SJSA1 (cell line): ENCODE measurements around the gene AZIN2. TPM values are rescaled to one million over a fixed set of nuclear protein-coding genes. Genes with fewer than 3 reads are reported as not detected.
"Not testable (repeated sequence)": the region's sequence is repeated elsewhere in the genome, so short reads cannot be mapped to it uniquely, and the experiment has no call there.

Experiments
- DNase-seq, 2 experiments: peaks; one replicate each; pipeline ENCODE4 v3.0.0-alpha.2; 2015 to 2020; ENCODE audit warnings: low spot score in 2 of 2, low read depth in 1 of 2
- H3K27ac ChIP-seq: fragments of 250-450 bp; sonication (Bioruptor Pico); 2 replicates; pipeline ENCODE4 v1.5.1; 2020; ENCODE audit warnings: mild to moderate bottlenecking, moderate library complexity
- H3K27me3 ChIP-seq: fragments of 250-450 bp; sonication (Bioruptor Pico); replicated peaks from 2 replicates; pipeline ENCODE4 v1.5.1; 2020; ENCODE audit warnings: mild to moderate bottlenecking, moderate library complexity
- H3K36me3 ChIP-seq: fragments of 250-450 bp; sonication (Bioruptor Pico); 2 replicates; pipeline ENCODE4 v1.5.1; 2020; ENCODE audit warnings: mild to moderate bottlenecking
- H3K4me1 ChIP-seq: fragments of 250-450 bp; sonication (Bioruptor Pico); replicated peaks from 2 replicates; pipeline ENCODE4 v1.6.1; 2021; ENCODE audit warnings: mild to moderate bottlenecking
- H3K4me3 ChIP-seq: fragments of 250-450 bp; sonication (Bioruptor Pico); 2 replicates; pipeline ENCODE4 v1.5.1; 2020; ENCODE audit warnings: mild to moderate bottlenecking
- H3K9me3 ChIP-seq: fragments of 250-450 bp; sonication (Bioruptor Pico); replicated peaks from 2 replicates; pipeline ENCODE4 v1.5.1; 2020; ENCODE audit warnings: mild to moderate bottlenecking
- total RNA-seq: library from RNA; depleted of rRNA; stranded (reverse); fragments of >200 nt; shearing (Covaris generic); gene quantifications from 2 replicates; pipeline ENCODE4 v1.2.3, GENCODE V29; 2014; rRNA removed

The AZIN2 gene
- 3.0 and 9.7 TPM in 2 replicates for total RNA-seq

DNA sequence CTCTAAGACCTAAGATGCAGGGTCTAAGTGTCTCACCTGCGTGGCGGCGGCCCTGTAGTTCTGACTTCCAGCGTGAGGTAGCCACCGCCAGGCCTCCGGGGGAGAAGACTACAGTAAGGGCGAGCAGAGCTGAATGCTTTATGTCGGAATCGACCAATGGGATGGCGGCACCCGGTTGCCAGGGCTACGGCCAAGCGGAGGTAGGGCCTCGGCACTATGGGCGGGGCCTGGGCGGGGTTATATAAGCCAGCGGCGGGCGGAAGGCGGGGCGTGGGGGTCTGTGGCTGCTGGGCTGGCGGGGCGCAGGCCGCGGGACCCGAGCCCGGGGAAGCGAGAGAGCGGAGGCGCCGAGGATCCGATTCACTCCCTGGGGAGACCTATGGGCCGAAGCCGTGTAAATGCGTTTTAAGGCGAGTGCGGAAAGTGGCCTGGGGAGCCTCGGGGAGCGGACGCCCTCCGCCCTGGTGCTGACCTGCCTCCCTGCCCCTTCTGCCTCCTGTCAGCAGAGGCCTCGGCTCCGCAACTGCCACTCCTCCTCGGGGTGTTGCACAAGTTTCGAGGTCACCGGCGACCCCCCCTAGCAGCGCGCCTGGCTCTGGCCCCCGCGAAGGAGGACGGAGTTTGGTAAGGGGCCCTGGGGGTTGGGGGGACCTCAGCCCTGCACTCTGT is at the start of gene AZIN2:
Gene AZIN2 (plus strand): TSS at position 269 of the 669 bp plus-strand sequence. CDS start 1,097 bp downstream, outside the sequence.
- Histone ChIP-seq H3K4me3 (peak within 1 kb of the TSS; percentile 58), H3K9me3 (no peaks in the 10 kb centered on the region), H3K36me3 (no peaks in the 10 kb centered on the region), H3K27me3 (no peaks in the 10 kb centered on the region), H3K4me1 (peaks cover 12% of the 10 kb centered on the region), H3K27ac (no peak within 1 kb of the TSS)
- peak; percentile 77 to 97 for DNase-seq

- Histone ChIP-seq H3K4me1 (peaks cover 3% of the 10 kb centered on the region; the same call in 1 of the 2 replicates), H3K36me3 (peaks cover 47% of the 10 kb centered on the region), H3K27ac (no peak overlapping the region), H3K4me3 (no peak overlapping the region), H3K9me3 (no peaks in the 10 kb centered on the region), H3K27me3 (no peaks in the 10 kb centered on the region)
- DNase-seq = no peak
These were observed 49.4 kb upstream of the AZIN2 start for GRCh38 chr1:33031506-33031905.

- no peak overlapping the region for H3K27ac ChIP-seq
- no peak for DNase-seq
- no peak overlapping the region for H3K4me3 ChIP-seq
- H3K4me1 ChIP-seq = peaks cover 7% of the 10 kb centered on the region
- peaks cover 45% of the 10 kb centered on the region for H3K36me3 ChIP-seq
- H3K9me3 ChIP-seq = no peaks in the 10 kb centered on the region
- no peaks in the 10 kb centered on the region for H3K27me3 ChIP-seq
These were observed 48.7 kb upstream of the AZIN2 start for GRCh38 chr1:33032126-33032869.

DNA sequence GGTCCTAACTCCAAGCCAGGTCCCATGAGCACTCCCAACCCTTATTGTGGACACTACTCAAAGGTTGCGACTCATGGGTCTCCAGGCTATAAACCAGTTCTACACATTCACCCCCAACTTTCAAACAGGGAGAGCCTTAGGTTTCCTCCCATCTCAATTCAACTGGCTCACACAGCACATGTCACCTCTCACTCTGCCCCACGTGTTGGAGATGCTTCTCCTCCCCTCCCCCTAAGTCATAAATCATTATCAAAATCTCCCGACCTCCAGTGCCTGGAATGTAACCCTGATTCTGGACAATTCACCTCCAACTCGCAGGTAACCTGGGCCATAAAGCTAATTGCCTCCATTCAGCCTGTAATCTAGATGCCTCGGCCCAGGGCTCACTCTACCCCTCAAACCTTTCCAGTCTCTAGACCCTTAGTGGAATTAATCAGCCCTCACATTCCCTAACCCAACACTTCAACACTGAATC is 44.9 kb upstream of the AZIN2 start:
- DNase-seq = no peak
- peaks cover 29% of the 10 kb centered on the region for H3K36me3 ChIP-seq
- peaks cover 8% of the 10 kb centered on the region for H3K4me1 ChIP-seq
- H3K9me3 ChIP-seq = no peaks in the 10 kb centered on the region
- H3K4me3 ChIP-seq = peak overlapping the region; percentile 65
- peak overlapping the region; percentile 84 for H3K27ac ChIP-seq
- H3K27me3 ChIP-seq = no peaks in the 10 kb centered on the region

DNA sequence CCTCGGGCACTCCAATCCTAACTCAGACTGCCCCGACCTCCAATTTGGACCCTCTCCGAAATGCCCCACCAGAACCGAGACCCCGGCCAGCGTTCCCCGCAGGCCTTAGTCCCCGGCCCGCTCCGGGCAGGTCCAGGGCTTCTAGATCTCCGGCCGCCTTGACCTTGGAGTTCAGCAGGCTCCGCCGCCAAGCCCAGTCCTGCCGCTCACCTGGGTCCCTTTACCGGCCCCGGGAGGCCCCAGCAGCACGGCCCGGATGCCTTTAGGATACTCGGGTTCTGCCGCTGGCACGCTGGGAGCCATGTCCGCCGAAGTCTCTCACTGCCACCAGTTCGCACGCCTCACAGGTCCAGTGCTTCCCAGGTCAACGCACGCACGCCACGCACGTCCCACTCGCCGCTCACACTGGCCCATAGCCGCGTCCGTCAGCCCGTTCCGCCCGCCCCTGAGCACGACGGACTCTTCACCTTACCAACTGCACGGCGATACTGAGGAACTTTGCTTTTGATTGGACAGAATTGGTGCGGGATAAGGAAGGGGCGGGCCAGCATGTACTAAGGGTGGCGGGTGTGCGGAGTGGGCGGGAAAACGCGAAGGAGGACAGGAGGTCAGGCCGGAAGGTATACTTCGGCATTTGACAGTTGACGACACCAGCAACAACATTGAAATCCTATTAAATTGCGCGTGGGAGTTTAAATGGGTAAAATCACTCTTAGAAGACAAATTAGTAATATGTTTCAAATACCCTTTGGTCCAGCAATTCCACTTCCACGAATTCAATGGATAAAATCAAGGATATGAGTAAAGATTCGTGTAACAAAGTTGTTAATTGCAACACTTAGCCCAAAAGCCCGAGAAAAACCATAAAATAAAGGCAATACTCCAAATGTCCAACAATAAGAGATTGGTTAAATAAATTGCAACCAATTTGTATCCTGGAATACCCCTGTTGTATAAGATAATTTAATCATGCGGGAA is 44.1 kb upstream of the AZIN2 start, which contains the start of gene AK2:
Gene AK2 (minus strand): TSS at position 358 of the 978 bp plus-strand sequence. CDS start 55 bp downstream, at position 303.
- Histone ChIP-seq H3K4me1 (peaks cover 8% of the 10 kb centered on the region), H3K27ac (peak within 1 kb of the TSS; percentile 84), H3K9me3 (no peaks in the 10 kb centered on the region), H3K4me3 (peak within 1 kb of the TSS; percentile 65), H3K27me3 (no peaks in the 10 kb centered on the region), H3K36me3 (peaks cover 22% of the 10 kb centered on the region)
- peak; percentile 96 to 97 for DNase-seq

- H3K27ac ChIP-seq = no peak overlapping the region
- DNase-seq = no peak
- H3K9me3 ChIP-seq = no peaks in the 10 kb centered on the region; the same call in 1 of the 2 replicates
- peaks cover 8% of the 10 kb centered on the region for H3K4me1 ChIP-seq
- no peaks in the 10 kb centered on the region for H3K27me3 ChIP-seq
- H3K4me3 ChIP-seq = no peak overlapping the region
- peaks cover 9% of the 10 kb centered on the region for H3K36me3 ChIP-seq
These were observed 41.1 kb upstream of the AZIN2 start for GRCh38 chr1:33039840-33040239.

DNA sequence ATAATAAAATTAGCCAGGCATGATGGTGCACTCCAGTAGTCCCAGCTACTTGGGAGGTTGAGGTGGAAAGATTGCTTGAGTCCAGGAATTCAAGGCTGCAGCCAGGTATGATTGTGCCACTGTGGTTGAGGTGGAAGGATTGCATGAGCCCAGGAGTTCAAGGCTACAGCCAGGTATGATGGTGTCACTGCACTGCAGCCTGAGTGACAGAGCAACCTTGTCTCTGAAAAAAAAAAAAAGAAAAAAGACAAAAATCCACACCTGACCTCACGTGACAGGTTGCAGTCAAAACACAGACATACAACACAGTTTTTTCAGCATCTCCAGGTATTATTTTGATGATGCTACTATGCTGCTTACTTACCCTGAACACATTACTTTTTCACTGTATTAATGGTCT is 39.9 kb upstream of the AZIN2 start:
- H3K9me3 ChIP-seq = no peaks in the 10 kb centered on the region; the same call in 1 of the 2 replicates
- H3K4me3 ChIP-seq = no peak overlapping the region
- no peak overlapping the region for H3K27ac ChIP-seq
- H3K27me3 ChIP-seq = no peaks in the 10 kb centered on the region
- H3K36me3 ChIP-seq = peaks cover 2% of the 10 kb centered on the region; the same call in 1 of the 2 replicates
- peaks cover 5% of the 10 kb centered on the region for H3K4me1 ChIP-seq
- no peak for DNase-seq

GRCh38 chr1:33042831-33043230 is 38.1 kb upstream of the AZIN2 start:
- Histone ChIP-seq H3K36me3 (no peaks in the 10 kb centered on the region), H3K4me3 (no peak overlapping the region), H3K27ac (no peak overlapping the region), H3K27me3 (no peaks in the 10 kb centered on the region), H3K4me1 (no peaks in the 10 kb centered on the region; the same call in 1 of the 2 replicates), H3K9me3 (no peaks in the 10 kb centered on the region; the same call in 1 of the 2 replicates)
- DNase-seq = no peak

DNA sequence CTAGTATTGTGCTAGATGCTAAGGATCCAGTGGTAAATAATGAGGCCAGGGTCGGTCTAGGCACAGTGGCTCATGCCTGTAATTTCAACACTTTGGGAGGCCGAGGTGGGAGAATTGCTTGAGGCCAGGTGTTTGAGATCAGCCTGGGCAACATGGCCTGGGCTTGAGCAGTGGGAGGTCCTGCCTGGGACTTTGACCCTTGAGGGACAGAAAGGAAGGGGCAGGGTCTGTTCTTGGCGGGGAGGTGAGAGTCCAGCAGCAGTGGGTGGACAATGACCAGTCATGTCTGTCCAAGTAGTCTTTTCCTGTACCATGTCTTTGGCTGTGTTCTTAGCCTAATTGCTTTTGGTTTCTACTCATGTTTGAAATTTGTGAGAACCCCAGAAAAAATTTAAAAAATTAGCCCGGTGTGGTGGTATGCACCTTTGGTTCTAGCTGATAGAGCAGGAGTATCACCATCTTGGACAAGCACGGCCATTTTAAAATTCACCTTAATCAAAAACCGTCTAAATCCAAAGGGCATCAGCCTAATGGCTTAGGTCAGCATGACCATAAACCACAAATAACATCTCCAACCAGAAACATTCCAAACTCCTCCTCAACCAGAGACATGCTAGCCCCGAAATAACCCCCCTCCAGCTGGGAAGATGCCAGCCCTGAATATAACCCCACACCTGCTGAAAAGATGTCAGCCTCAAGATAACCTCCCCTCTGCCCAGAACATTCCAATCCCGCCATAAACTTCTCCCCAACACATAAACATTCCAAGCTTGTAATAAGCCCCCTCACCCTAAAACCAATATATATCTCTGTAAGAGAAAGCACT is 37.5 kb upstream of the AZIN2 start:
- Histone ChIP-seq H3K27ac (no peak overlapping the region), H3K36me3 (no peaks in the 10 kb centered on the region), H3K27me3 (no peaks in the 10 kb centered on the region), H3K9me3 (no peaks in the 10 kb centered on the region; the same call in 1 of the 2 replicates), H3K4me1 (peaks cover 6% of the 10 kb centered on the region), H3K4me3 (no peak overlapping the region)
- no peak for DNase-seq

GRCh38 chr1:33045246-33045645 is 35.7 kb upstream of the AZIN2 start:
- H3K4me3 ChIP-seq = no peak overlapping the region
- H3K4me1 ChIP-seq = peaks cover 17% of the 10 kb centered on the region
- H3K27ac ChIP-seq = no peak overlapping the region
- DNase-seq = no peak
- no peaks in the 10 kb centered on the region for H3K36me3 ChIP-seq
- H3K27me3 ChIP-seq = no peaks in the 10 kb centered on the region
- H3K9me3 ChIP-seq = no peaks in the 10 kb centered on the region; the same call in 1 of the 2 replicates

DNA sequence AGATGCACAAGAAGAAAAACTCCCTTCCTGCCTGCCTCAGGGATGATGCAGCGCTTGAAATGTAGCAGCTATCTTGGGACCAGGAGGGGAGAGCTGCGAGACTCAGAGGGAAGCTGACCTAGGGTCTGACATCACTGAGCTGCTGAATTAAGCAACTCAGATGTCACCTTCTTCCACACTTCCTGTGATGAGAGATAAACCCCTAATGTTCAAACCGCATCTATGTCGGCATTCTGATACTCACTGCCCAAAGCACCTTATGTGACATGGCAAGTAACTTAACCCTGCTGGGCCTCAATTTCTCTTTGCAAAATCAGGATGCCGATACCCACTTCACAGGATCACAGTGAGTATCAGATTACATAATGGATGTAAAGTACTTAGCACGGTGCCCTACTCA is 35.1 kb upstream of the AZIN2 start:
- no peak for DNase-seq
- Histone ChIP-seq H3K4me1 (peaks cover 23% of the 10 kb centered on the region), H3K9me3 (no peaks in the 10 kb centered on the region; the same call in 1 of the 2 replicates), H3K27me3 (no peaks in the 10 kb centered on the region), H3K4me3 (no peak overlapping the region), H3K36me3 (no peaks in the 10 kb centered on the region), H3K27ac (no peak overlapping the region)

- H3K4me1 ChIP-seq = peaks cover 24% of the 10 kb centered on the region
- not testable (repeated sequence) for DNase-seq, H3K27ac ChIP-seq, H3K36me3 ChIP-seq, H3K9me3 ChIP-seq, H3K4me3 ChIP-seq, H3K27me3 ChIP-seq
These were observed 34.7 kb upstream of the AZIN2 start for GRCh38 chr1:33046234-33046633.
